ENCODE measurements around the gene RTP5. TPM values are rescaled to one million over a fixed set of nuclear protein-coding genes. Genes with fewer than 3 reads are reported as not detected.

Gene RTP5
- total RNA-seq, 2 donors from 2014 or later = not detected

GRCh38 chr2:241870611-241871537 lies 1.3 kb downstream of the RTP5 start:
- Histone ChIP-seq H3K27me3 (ENCODE audit: control insufficient read depth, insufficient read depth, low read length, poor library complexity, severe bottlenecking) (peaks cover under 1% of the 10 kb centered on the region), H3K27ac (ENCODE audit: low read depth, low read length) (no peak overlapping the region), H3K36me3 (ENCODE audit: control insufficient read depth, insufficient read depth, low read length) (no peaks in the 10 kb centered on the region), H3K9me3 (ENCODE audit: control insufficient read depth, low read length) (peaks cover 16% of the 10 kb centered on the region), H3K9ac (ENCODE audit: extremely low read depth, low read length, poor library complexity, severe bottlenecking) (no peak overlapping the region), H3K4me3 (ENCODE audit: low read length) (no peak overlapping the region), H3K4me1 (ENCODE audit: control insufficient read depth, insufficient read depth, low read length) (no peaks in the 10 kb centered on the region)
- Mint-ChIP-seq H3K27ac (no peak overlapping the region), H3K27me3 (ENCODE audit: insufficient read depth) (no peaks in the 10 kb centered on the region), H3K4me1 (no peaks in the 10 kb centered on the region), H3K9me3 (peaks cover 20% of the 10 kb centered on the region), H3K4me3 (no peak overlapping the region), H3K36me3 (ENCODE audit: low read depth) (peaks cover 4% of the 10 kb centered on the region)
- 83 to 84% methylated on average over 16 to 28 of the region's 28 CpGs for WGBS, 2 experiments (ENCODE audit: insufficient coverage in 1 of 2, insufficient read length in 1 of 2)
- no peak for TF ChIP-seq CTCF (conservative IDR thresholded peaks at IDR 0.05)
- DNase-seq = no peak

GRCh38 chr2:241871538-241872312 lies 2.2 kb downstream of the RTP5 start:
- no peaks in the 10 kb centered on the region for H3K4me1 ChIP-seq (ENCODE audit: control insufficient read depth, insufficient read depth, low read length)
- DNase-seq = no peak
- H3K4me3 ChIP-seq (ENCODE audit: low read length) = no peak overlapping the region
- Mint-ChIP-seq H3K36me3 (ENCODE audit: low read depth) (peaks cover 4% of the 10 kb centered on the region), H3K9me3 (peaks cover 20% of the 10 kb centered on the region), H3K27me3 (ENCODE audit: insufficient read depth) (no peaks in the 10 kb centered on the region), H3K4me3 (no peak overlapping the region), H3K27ac (no peak overlapping the region), H3K4me1 (no peaks in the 10 kb centered on the region)
- H3K36me3 ChIP-seq (ENCODE audit: control insufficient read depth, insufficient read depth, low read length) = no peaks in the 10 kb centered on the region
- H3K27me3 ChIP-seq (ENCODE audit: control insufficient read depth, insufficient read depth, low read length, poor library complexity, severe bottlenecking) = no peaks in the 10 kb centered on the region
- WGBS, 2 experiments (ENCODE audit: insufficient coverage in 1 of 2, insufficient read length in 1 of 2) = 93 to 96% methylated on average over 18 to 37 of the region's 38 CpGs
- peaks cover 16% of the 10 kb centered on the region for H3K9me3 ChIP-seq (ENCODE audit: control insufficient read depth, low read length)
- TF ChIP-seq CTCF (conservative IDR thresholded peaks at IDR 0.05) = no peak
- no peak overlapping the region for H3K9ac ChIP-seq (ENCODE audit: extremely low read depth, low read length, poor library complexity, severe bottlenecking)
- no peak overlapping the region for H3K27ac ChIP-seq (ENCODE audit: low read depth, low read length)

GRCh38 chr2:241872313-241872642 lies 2.7 kb downstream of the RTP5 start:
- Histone ChIP-seq H3K4me3 (ENCODE audit: low read length) (no peak overlapping the region), H3K9me3 (ENCODE audit: control insufficient read depth, low read length) (peaks cover 16% of the 10 kb centered on the region), H3K4me1 (ENCODE audit: control insufficient read depth, insufficient read depth, low read length) (no peaks in the 10 kb centered on the region), H3K27ac (ENCODE audit: low read depth, low read length) (no peak overlapping the region), H3K27me3 (ENCODE audit: control insufficient read depth, insufficient read depth, low read length, poor library complexity, severe bottlenecking) (no peaks in the 10 kb centered on the region), H3K9ac (ENCODE audit: extremely low read depth, low read length, poor library complexity, severe bottlenecking) (no peak overlapping the region), H3K36me3 (ENCODE audit: control insufficient read depth, insufficient read depth, low read length) (no peaks in the 10 kb centered on the region)
- 85 to 93% methylated on average over 5 to 15 of the region's 15 CpGs for WGBS, 2 experiments (ENCODE audit: insufficient coverage in 1 of 2, insufficient read length in 1 of 2)
- DNase-seq = no peak
- Mint-ChIP-seq H3K27me3 (ENCODE audit: insufficient read depth) (no peaks in the 10 kb centered on the region), H3K4me1 (no peaks in the 10 kb centered on the region), H3K4me3 (no peak overlapping the region), H3K9me3 (peaks cover 20% of the 10 kb centered on the region), H3K27ac (no peak overlapping the region), H3K36me3 (ENCODE audit: low read depth) (peaks cover 4% of the 10 kb centered on the region)
- no peak for TF ChIP-seq CTCF (conservative IDR thresholded peaks at IDR 0.05)

Data from endodermal cell (in vitro differentiated cells).